ENCODE results near the gene ATP6V1B1. TPM values are rescaled to one million over a fixed set of nuclear protein-coding genes. Genes with fewer than 3 reads are reported as not detected.

The ATP6V1B1 gene
- total RNA-seq (2021) (not detected in 3 replicates), Bru-seq, nascent RNA (not detected)
- long read RNA-seq, experiment 1 = 0 reads
- long read RNA-seq, experiment 2 = 0 reads
- long read RNA-seq, experiment 3 = 0 reads

- ChIA-PET POLR2A (no interaction called here), CTCF (interaction anchor here (0.5 to 6.6 kb wide), 12 partner anchors 12 to 508 kb away, joined by 3 to 91 read pairs (median 4); partner anchors contain the start of gene ADD2)
- peak; percentile 53 for DNase-seq (ENCODE audit: low spot score)
- Mint-ChIP-seq H3K9me3 (no peaks in the 10 kb centered on the region), H3K4me1 (peaks cover 25% of the 10 kb centered on the region), H3K27me3 (ENCODE audit: low read depth) (peaks cover 48% of the 10 kb centered on the region), H3K36me3 (no peaks in the 10 kb centered on the region), H3K4me3 (no peak within 1 kb of the TSS), H3K27ac (no peak within 1 kb of the TSS)
- TF ChIP-seq FOXP4 (CRISPR knock-in tag; IDR thresholded peaks at IDR 0.05) (no peak), SMAD3 (CRISPR knock-in tag; IDR thresholded peaks at IDR 0.05; ENCODE audit: borderline replicate concordance) (no peak), ZMAT4 (CRISPR knock-in tag; IDR thresholded peaks at IDR 0.05) (no peak), IRF2 (CRISPR knock-in tag; IDR thresholded peaks at IDR 0.05; ENCODE audit: borderline replicate concordance, low read depth) (no peak), AR (CRISPR knock-in tag; IDR thresholded peaks at IDR 0.05) (no peak), E2F5 (CRISPR knock-in tag; IDR thresholded peaks at IDR 0.05) (no peak)
- peak; percentile 20 for ATAC-seq
Measured at GRCh38 chr2:70935468-70936164, at the start of gene ATP6V1B1. TSS of gene ATP6V1B1 (plus strand) at chr2:70935900. CDS start at chr2:70935955, 55 bp downstream.

- ChIA-PET POLR2A (no interaction called here), CTCF (no interaction called here)
- no peak for TF ChIP-seq USF1 (CRISPR knock-in tag; IDR thresholded peaks at IDR 0.05)
- no peak for TF ChIP-seq IRF2 (CRISPR knock-in tag; IDR thresholded peaks at IDR 0.05; ENCODE audit: borderline replicate concordance, low read depth)
- no peak for TF ChIP-seq ARID4B (CRISPR knock-in tag; IDR thresholded peaks at IDR 0.05; ENCODE audit: borderline replicate concordance)
- TF ChIP-seq SOX15 (CRISPR knock-in tag; IDR thresholded peaks at IDR 0.05) = no peak
- TF ChIP-seq ZMAT4 (CRISPR knock-in tag; IDR thresholded peaks at IDR 0.05) = no peak
- TF ChIP-seq, protein P1, sequence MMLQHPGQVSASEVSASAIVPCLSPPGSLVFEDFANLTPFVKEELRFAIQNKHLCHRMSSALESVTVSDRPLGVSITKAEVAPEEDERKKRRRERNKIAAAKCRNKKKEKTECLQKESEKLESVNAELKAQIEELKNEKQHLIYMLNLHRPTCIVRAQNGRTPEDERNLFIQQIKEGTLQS (CRISPR knock-in tag; conservative IDR thresholded peaks at IDR 0.05) = no peak
- no peak for TF ChIP-seq ZNF423 (CRISPR knock-in tag; IDR thresholded peaks at IDR 0.05)
- no peak for TF ChIP-seq MYBL2 (CRISPR knock-in tag; IDR thresholded peaks at IDR 0.05)
- no peak for TF ChIP-seq FOXP1 (CRISPR knock-in tag; IDR thresholded peaks at IDR 0.05; ENCODE audit: borderline replicate concordance)
- Mint-ChIP-seq H3K27ac (no peak overlapping the region), H3K36me3 (no peaks in the 10 kb centered on the region; the same call in 1 of the 2 replicates), H3K4me1 (peaks cover 32% of the 10 kb centered on the region), H3K4me3 (peak overlapping the region; percentile 63), H3K9me3 (no peaks in the 10 kb centered on the region), H3K27me3 (ENCODE audit: low read depth) (peaks cover 100% of the 10 kb centered on the region)
- ATAC-seq = no peak
- no peak for DNase-seq (ENCODE audit: low spot score)
Measured at GRCh38 chr2:70886541-70886987, 49.1 kb upstream of the ATP6V1B1 start.
